HCEC 1CT (cell line): ENCODE measurements around the gene PFN3.
"Not testable (repeated sequence)": the region's sequence is repeated elsewhere in the genome, so short reads cannot be mapped to it uniquely, and the experiment has no call there.

Source experiments
- DNase-seq: peaks from one replicate; pipeline ENCODE4 v3.0.0-alpha.2; 2017

Gene PFN3

DNA sequence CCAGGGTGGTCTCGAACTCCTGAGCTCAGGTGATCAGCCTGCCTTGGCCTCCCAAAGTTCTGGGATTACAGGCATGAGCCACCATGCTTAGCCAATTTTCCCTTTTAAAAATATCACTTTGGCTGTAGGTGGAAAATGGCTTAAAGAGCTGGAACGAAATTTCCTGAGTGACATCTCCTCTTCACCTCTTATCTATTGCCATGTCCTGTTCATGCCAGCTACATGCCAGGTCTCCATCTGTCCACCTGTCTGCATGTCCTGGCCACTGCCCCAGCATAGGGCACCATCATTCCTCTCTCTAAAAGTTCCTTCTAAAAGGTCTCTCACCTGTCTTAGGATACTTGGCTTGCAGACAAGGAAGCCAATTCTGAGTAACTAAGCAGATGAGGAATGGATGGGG is 23.2 kb upstream of the PFN3 start:
- DNase-seq, result no peak

DNA sequence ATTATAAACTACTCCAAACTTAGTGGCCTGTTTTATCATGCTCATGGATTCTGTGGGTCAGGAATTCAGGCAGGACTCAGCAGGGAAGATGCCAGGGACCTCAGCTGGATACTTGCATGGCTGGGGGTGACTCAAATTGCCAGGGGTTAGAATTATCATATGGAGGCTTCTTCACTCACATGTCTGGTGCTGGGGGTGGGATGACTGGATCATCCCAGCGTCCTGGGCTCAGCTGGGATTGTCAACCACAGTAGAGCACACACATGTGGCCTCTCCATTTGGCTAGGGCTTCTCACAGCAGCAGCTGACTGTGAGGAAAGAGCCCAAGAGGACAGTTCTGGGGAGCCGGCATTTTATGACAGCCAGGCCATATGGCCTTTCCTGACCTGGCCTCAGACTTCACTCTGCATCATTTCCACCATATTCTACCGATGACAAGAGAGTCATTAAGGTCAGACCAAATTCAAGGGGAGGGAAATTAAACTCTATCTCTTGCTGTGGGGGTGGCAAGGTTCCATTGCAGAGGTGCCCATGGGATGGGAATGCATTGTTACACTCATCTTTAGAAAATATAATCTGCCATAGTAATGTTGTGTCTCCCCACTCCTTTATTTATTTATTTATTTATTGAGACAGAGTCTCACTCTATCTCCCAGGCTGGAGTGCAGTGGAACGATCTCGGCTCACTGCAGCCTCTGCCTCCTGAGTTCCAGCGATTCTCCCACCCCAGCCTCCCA is 20.8 kb upstream of the PFN3 start:
- DNase-seq, result no peak

DNA sequence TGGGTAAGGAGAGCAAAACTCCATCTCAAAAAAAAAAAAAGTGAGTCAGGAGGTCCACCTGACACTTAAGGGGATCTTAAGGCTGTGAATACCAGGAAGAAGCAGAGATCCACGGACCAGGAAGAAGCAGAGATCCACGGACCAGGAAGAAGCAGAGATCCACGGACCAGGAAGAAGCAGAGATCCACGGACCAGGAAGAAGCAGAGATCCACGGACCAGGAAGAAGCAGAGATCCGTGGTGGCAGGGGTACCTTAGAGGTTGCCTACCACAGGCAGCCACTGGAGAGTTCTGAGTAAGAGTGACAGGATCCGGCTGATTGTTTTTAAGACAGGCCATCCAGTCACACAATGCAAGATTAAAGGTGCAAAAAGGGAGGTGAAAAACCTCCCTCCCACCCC is 20.0 kb upstream of the PFN3 start:
- not testable (repeated sequence) for DNase-seq

DNA sequence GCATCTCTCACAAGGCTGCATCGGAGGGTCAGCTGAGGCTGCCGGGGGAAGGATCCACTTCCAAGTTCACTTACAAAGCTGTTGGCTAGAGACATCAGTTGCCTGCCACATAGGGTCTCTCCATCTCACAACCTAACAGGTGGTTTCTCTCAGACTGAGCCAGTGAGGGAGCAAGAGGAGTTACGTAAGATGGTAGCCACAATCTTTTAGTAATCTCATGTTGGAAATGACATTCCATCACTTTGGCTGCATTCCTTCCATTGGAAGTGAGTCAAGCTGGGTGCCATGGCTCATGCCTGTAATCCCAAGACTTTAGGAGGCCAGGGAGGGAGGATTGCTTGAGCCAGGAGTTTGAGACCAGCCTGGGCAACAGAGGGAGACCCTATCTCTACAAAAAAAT is 18.6 kb upstream of the PFN3 start:
- peak; percentile 82 for DNase-seq

DNA sequence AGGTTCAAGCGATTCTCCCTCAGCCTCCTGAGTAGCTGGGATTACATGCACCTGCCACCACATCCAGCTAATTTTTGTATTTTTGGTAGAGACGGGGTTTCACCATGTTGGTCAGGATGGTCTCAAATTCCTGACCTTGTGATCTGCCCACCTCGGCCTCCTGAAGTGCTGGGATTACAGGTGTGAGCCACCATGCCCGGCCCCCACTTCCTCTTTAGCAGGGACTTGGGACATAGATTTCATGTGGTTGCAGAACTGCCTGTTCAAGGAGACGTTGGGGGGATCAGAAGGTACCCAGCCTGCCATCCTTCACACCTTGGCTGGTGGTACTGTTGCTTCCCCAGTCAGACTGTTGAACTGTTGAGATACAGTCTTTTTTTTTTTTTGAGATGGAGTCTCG is 16.6 kb upstream of the PFN3 start:
- not testable (repeated sequence) for DNase-seq

DNA sequence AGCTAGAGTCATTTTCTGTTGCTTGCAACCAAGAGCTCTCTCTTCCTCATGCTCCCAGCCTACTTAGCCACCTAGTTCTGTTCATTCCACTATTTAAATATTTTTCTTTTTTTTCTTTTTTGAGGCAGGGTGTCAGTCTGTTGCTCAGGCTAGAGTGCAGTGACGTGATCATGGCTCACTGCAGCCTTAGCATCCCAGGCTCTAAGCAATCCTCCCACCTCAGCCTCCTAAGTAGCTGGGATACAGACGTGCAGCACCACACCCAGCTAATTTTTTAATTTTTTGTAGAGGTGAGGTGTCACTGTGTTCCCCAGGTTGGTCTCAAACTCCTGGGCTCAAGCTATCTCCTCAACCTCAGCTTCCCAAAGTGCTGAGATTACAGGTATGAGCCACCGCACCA is 14.0 kb upstream of the PFN3 start:
- no peak for DNase-seq

DNA sequence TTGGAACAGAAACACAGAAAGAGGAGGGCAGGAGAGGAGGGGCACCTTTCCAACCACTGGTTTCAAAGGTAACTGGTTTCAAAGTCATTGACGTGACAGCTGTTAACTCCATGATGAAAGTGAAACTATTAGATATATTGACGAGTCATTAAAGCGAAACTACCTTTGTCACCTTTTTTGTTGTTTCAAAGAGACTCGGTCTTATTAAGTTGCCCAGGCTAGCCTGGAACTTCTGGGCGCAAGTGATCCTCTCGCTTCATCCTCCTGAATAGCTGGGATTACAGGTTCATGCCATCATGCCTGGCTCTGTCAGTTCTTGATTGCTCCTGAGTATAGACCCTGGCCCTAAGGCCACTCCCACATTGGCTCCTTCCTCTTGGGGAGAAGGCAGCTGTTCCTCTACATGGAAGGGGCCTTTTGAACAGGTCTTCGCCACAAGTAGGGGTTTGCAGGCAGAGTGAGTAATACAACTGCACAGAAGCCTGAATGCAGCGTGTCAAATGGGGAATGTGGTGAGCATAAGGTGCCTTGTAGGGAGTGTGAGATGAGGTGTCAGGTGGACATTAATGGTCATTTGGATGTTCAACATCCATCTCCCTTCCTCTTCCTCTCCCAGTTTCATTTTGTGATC is 12.3 kb upstream of the PFN3 start:
- DNase-seq, result no peak

DNA sequence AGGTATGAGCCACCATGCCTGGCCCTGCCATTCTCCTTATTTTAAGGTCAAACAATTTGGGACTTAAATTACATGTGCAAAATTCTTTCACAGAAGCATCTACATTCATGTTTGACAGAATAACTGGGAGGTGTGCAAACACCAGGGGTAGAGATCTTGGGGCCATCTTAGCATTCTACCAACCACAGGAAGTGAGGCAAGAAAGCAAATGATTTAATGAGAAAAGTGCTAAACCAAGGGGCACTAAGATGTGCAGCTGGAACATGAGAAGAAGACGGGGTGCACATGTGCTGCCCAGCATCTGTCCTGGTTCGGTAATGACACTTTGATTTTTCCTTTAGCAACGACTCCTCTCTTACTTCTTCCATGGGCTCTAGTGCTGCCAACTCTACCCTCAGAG is 10.1 kb upstream of the PFN3 start:
- no peak for DNase-seq

DNA sequence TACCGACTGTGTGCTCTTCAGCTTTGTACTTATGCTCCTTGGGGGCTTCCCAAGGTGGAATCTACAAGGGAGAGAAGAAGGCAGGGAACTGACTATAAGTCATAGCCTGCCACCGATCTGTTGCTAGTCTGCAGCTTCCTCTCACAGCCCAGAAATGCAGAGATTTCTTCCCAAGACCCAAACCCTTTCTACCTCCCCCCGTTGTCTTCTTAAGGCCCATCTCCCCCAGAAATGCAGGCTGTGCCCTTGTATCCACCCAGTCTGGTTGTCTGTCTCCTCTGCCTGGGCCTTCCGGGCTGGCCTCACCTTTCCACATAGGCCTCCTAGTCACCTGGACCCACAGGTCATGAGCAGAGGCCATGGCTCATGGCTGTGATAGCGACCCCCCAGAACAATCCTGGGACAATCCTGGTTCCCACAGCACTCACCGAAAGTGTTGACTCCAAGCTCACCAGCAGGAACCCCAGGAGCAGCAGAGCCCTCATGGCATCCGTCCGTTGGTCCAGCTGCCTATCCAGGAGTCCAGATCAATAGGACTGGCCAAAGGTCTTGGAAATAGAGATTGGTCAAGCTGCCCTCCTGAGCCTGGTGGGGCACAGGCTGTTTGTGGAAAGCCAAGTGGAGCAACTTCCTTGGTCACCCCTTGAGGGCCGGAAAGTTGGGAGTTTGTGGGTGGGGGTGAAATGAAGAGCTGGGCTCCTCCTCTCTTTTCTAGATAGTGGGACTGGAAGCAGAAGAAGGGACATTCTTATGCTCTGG is 8.8 kb upstream of the PFN3 start, which contains the start of gene F12:
Gene F12 (minus strand): TSS at position 522 of the 759 bp plus-strand sequence. CDS start 37 bp downstream, at position 485.
- no peak for DNase-seq

DNA sequence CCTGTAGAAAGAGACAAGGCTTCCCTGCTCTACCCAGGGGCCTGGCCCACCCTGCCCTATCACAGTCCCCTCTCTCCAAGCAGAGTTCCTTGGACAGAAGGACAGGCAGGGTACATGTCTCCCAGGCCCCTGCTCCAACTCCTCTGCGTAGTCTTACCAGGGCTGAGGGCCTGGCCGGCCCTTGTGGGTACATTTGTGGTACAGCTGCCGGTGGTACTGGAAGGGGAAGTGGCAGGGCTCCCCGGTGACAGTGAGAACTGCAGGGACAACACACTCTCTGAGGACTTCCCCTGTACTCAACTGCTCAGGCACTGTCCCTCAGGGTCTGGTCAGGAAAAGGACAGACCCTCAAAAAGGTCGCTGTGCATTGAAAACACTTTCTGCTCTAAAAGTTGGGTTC is 5.3 kb upstream of the PFN3 start:
- DNase-seq, result no peak

DNA sequence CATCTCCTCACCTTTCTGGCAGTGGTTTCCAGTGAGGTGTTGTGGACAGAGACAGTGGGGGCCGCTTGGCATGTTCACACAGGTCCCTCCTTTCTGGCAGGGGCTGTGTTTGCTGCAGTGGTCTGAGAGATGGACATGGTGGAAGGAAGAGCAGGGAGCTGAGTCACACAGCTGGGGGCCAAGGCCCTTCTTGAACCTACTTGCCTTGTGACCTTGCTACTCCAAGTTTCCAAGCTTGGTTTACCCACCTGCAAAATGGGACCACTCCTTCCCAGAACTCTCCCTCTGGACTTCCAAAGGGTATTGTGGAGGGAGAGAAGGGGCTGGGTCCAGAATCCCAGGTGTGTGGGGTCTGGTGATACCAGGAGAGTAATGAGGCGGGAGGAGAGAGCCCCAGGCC is 4.9 kb upstream of the PFN3 start:
- no peak for DNase-seq

DNA sequence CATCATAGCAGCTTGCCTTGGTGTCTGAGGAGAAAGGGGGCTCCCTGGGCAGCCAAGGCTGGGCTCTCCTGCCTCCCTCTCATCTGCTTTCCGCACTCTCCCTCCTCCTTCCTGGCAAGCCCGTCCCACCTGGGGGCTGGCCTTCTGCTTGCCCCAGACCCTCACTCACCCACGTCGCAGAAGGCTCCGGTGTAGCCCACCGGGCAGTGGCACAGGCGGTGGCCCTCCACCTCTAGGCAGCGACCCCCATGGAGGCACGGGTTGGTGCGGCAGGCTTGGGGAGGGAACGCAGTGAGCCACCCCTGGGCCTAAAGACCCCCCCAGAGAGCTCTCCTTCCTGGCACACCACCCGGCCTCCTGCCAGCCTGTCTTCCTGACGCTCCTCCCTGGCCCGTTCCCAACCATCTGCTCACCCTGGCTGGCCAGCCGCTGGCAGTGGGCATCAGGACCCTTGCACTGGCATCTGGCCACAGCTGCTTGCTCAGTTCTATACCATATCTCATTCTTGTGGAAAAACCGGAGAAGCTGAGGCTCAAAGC is 4.2 kb upstream of the PFN3 start:
- DNase-seq, result no peak

DNA sequence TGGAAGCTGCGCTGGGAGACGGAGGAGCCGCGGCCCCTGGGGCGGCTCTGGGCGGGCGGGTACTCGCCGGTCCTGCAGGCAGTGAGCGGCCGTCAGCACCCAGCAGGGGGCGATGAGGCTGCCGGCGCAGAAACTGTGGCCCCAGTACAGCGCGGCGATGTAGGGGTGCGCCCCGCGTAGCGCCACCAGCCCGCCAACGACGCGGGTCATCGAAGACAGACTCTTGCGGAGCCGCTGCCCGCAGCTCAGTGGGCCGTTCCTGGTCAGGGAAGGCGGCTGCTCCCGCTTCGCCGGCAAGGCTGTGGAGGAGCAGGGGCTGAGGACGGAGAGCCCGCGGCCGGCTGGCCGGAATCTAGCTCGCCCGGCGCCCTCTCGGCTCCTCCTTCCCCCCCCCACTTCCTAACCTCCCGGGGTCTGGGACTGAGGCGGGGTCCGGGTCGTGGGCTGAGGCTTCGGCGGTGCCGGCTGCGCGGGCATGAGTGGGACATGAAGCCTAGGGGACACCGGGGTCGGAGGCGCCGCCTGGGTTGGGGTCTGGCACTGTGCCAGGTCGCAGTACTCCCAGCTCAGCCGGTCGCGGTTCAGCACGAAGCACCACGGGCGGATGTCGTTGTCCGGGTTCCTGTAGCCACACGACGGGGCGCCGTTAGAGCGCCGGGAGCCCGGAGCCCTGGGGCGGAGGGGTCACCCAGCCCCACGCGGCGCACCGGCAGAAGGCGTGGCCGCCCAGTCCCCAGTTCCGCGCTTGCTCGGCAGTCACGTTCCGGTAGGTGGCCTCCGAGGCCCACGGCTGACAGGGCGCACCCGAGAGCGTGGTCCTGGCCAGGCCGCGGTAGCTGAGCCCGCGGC is 3.6 kb upstream of the PFN3 start:
- peak; percentile 75 for DNase-seq

DNA sequence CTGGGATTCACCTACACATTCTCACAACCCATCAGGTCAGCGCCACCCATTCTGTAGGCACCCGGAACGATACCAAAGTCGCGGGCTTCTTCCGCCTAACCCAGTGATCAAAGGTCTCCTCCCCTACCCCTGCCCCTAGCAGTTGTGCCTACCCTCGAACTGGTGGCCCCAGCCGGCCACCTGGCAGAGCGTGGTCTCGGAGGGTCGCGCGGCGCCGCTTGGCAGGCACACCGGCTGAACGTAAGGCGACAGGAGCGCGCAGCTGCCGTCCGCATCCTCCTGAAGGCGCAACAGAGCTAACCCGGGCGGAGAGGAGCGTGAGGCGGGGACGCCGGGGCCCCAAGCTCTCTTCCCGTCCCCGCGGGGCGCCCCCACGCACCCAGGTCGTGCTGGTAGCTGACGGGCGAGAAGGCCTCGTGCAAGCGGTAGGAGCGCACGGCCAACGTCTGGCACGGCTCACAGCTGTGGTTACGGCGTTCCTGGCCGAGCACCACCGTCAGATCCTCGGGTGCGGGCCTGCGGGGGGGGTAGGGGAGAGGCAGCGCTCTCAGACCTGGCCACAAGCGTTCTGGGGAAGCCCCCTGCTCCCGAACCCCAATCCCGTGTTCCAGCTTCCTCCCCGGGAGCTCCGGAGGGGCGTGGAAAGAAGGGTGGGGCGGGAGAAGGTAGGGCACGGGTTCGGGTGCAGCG is 2.8 kb upstream of the PFN3 start:
- no peak for DNase-seq

DNA sequence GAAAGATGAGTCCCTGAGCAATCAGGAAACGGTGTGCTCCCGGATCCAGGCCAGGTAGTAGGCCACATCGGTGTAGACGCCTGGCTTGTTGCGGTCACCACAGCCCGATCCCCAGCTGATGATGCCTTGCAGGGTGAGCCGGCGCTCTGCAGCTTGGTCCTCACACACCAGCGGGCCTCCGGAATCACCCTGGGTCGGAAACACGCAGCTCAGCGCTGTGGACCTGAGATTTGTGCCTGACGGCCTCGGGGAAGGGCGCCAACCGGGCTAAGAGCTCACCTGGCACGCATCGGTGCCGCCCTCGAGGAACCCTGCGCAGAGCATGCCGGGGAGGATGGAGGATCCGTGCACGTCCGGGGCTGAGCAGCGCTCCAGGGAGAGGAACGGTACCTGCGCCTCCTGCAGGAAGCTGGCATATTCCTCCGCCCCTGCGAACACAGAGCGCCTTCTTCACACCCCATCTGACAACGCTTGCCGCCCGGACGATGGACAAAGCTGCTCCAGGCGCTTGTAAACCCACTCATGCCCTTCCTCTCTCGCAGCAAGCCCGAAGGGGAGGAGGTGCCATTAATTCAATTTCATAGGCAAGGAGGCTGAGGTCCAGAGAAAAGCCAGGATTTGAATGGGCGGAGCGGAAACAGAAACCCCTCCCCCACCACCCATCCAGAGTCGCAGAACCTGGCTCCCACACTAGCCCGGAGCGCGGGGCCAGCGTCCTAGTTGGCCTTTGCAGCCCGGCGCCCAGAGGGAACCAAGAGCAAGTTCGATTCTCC is 2.0 kb upstream of the PFN3 start:
- peak; percentile 38 for DNase-seq

DNA sequence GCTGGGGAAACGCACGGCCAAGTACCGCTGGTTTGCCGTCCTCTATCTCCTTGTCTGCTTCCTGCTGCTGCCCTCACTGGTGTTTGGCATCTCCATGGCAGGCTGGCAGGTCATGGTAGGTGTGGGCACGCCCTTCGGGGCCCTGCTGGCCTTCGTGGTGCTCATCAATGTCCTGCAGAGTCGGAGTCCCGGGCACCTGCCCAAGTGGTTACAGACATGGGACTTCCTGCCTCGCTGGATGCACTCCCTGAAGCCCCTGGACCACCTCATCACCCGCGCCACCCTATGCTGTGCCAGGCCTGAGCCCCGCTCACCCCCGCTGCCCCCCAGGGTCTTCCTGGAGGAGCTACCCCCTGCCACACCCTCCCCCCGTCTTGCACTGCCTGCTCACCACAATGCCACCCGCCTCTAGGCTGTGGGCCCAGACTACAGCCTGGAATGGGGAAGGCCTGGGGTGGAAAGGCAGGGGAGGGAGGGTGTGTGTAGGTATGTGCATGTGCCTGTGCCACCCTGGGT is 2.5 kb downstream of the PFN3 start:
- no peak for DNase-seq

DNA sequence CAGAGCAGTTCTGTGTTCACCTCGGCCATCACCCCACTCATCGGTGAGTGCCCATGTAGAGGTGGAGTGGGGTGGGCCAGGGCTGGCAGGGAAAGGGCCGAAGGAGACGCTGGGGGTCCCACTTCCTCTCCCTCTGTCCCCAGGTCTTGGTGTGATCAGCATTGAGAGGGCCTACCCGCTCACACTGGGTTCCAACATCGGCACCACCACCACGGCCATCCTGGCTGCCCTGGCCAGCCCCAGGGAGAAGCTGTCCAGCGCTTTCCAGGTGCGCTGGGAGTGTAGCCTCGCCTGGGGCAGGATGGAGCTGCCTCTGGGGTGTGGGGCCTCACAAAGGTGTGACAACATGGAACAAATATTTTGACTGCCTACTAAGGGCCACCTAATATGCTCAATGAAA is 3.7 kb downstream of the PFN3 start:
- DNase-seq, result no peak

DNA sequence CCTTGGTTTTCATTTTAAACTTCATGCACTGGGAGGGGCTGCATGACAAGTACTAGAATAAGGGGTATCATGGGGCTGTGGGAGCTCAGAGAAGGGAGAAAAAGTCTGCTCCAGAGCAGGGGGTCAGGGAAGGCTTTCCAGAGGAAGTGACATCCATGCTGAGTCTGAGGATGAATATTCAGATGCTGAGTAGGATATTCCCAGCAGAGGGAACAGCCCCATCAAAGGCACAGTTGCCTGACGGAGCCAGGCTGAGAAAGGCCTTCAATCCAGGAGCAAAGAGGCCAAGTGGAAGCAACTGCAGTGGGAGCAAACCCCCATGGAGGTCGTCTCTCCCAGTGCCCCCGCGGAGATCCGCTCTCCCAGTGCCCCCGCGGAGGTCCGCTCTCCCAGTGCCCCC is 4.4 kb downstream of the PFN3 start:
- no peak for DNase-seq

DNA sequence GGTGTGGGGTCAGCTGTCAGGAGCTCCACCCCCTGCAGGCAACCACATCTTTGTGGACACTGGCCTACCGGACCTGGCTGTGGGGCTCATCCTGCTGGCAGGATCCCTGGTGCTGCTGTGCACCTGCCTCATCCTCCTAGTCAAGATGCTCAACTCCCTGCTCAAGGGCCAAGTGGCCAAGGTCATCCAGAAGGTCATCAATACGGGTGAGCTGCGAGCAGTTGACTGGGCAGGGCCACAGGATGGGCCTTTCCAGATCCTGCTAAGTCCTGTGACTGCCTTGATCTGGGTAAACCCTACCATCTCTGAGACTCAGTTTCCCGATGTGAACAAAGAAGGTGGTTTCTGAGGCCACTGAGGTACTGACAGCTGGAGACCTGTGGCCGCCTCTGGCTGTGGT is 6.5 kb downstream of the PFN3 start:
- no peak for DNase-seq

DNA sequence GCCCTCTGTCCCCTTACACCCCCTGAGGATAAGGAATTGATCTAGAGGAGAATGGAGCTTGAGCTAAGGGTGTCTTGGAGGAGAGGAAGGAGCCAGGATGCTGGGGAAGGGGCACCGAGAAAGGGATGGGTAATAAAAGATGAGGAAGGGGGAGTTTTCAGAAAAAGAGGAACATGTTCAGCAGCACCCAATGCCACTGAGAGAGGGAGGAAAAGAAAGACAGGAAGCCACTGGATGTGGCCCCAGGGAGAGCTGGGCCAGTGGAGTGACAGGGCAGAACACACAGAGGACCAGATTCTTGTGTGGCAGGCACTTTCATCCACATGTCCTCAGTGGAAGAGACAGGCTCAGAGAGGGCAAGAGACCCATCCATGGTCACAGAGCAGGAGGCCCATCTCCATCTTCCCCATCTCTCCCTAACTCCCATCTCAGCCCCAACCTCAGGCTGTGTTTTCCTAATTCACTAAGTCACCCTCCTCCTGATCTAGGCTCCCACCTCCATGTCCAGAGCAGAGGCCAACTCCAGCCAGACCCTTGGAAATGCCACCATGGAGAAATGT is 7.2 kb downstream of the PFN3 start:
- no peak for DNase-seq

DNA sequence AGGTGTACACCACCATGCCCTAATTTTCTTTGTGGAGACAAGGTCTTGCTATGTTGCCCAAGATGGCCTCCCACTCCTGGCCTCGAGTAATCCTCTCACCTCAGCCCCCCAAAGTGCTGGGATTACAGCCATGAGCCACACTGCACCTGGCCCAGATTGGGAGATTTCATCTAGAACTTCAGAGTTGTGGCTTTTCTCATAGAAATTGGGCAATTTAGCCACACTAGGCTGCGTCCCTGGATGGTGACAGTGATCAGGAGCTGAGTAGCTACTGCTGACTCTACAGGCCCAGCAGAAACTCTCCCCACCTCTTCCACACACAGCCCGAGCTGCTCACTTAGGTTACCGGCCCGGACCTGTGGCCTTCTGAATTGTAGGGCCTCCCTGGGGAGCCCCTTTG is 7.7 kb downstream of the PFN3 start:
- no peak for DNase-seq
